A549 (cell line): ENCODE results near the gene ADK. TPM values are rescaled to one million over a fixed set of nuclear protein-coding genes. Genes with fewer than 3 reads are reported as not detected.

Experiments used
- ATAC-seq, 2 experiments: fragments of 200-7000 bp in 1 of 2; fragments of >200 bp in 1 of 2; cut with Nextera tagmentation in 1 of 2; cut with Tn5 transposase in 1 of 2; 3 replicates each; pipeline versions ENCODE4 v1.8.0 to v1.9.1; 2018 to 2020; ENCODE audit warnings: mild to moderate bottlenecking in 1 of 2, moderate library complexity in 1 of 2
- CTCF ChIA-PET: fragments of 300-600 bp; sonication (Branson Sonifier 250); formaldehyde crosslinking; extraction: SDS; loops from one replicate; lab custom pipeline; 2021; ENCODE audit warnings: antibody characterized with exemption, inconsistent platforms; lab: Yijun Ruan, JAX
- POLR2A ChIA-PET: fragments of 350-600 bp; formaldehyde crosslinking; extraction: SDS; loops from one replicate; lab custom pipeline; 2021; ENCODE audit warnings: antibody characterized with exemption, inconsistent platforms; lab: Yijun Ruan, JAX
- DNase-seq, 2 experiments: peaks; one replicate each; pipeline versions ENCODE4 v3.0.0 to v3.0.0-alpha.2; 2011 to 2016; ENCODE audit warnings: low read depth in 1 of 2, low spot score in 1 of 2
- FAIRE-seq: peaks from 2 replicates; lab custom pipeline; 2011; peaks lifted over from hg19 to GRCh38; lab: Jason Lieb, UNC
- H3K27ac ChIP-seq, 2 experiments: fragments of >200 bp; sonication (Bioruptor Twin); formaldehyde crosslinking; 3 replicates each; pipeline ENCODE4 v1.5.1; 2016 to 2017
- H3K4me1 ChIP-seq: fragments of >200 bp; sonication (Bioruptor Twin); formaldehyde crosslinking; 3 replicates; pipeline ENCODE4 v1.6.1; 2016
- H3K4me2 ChIP-seq: fragments of >200 bp; sonication (Bioruptor Twin); formaldehyde crosslinking; 3 replicates; pipeline ENCODE4 v1.6.1; 2016
- H3K4me3 ChIP-seq: fragments of >200 bp; sonication (Bioruptor Twin); formaldehyde crosslinking; 3 replicates; pipeline ENCODE4 v1.5.1; 2016
- H3K9me3 ChIP-seq: fragments of >200 bp; sonication (Bioruptor Twin); formaldehyde crosslinking; 3 replicates; pipeline ENCODE4 v1.6.1; 2016
- CBX2 ChIP-seq: fragments of 200-600 bp; sonication (generic); IDR thresholded peaks from 2 replicates; pipeline ENCODE4 v1.6.1; 2016; ENCODE audit warnings: low read depth, mild to moderate bottlenecking, borderline replicate concordance
- CEBPB ChIP-seq, 2 experiments: fragments of >200 bp in 1 of 2; sonication (Bioruptor Twin) in 1 of 2; formaldehyde crosslinking in 1 of 2; IDR thresholded peaks; 2 replicates each; pipeline ENCODE4 v1.6.1; 2012 to 2016
- CHD4 ChIP-seq: fragments of 200-600 bp; sonication (generic); IDR thresholded peaks from 2 replicates; pipeline ENCODE4 v1.6.1; 2016; ENCODE audit warnings: antibody characterized with exemption, mild to moderate bottlenecking, borderline replicate concordance
- ESRRA ChIP-seq: fragments of 150-350 bp; IDR thresholded peaks from 2 replicates; pipeline ENCODE4 v1.6.1; 2014; ENCODE audit warnings: mild to moderate bottlenecking, low read length, borderline replicate concordance
- FOSB ChIP-seq: fragments of 250-450 bp; sonication (Bioruptor Pico); IDR thresholded peaks from 2 replicates; pipeline ENCODE4 v1.5.0; 2020; ENCODE audit warnings: mild to moderate bottlenecking, moderate library complexity
- FOXS1 ChIP-seq: fragments of 250-450 bp; sonication (Bioruptor Pico); IDR thresholded peaks from 2 replicates; pipeline ENCODE4 v1.5.0; 2020; ENCODE audit warnings: mild to moderate bottlenecking, moderate library complexity
- GATA3 ChIP-seq: IDR thresholded peaks from 2 replicates; pipeline ENCODE4 v1.6.1; 2012; ENCODE audit warnings: borderline replicate concordance
- HEYL ChIP-seq: fragments of 250-450 bp; sonication (Bioruptor Pico); IDR thresholded peaks from 2 replicates; pipeline ENCODE4 v1.8.0; 2021; ENCODE audit warnings: mild to moderate bottlenecking, moderate library complexity
- HOXA7 ChIP-seq: fragments of 250-450 bp; sonication (Bioruptor Pico); IDR thresholded peaks from 2 replicates; pipeline ENCODE4 v1.5.0; 2020; ENCODE audit warnings: mild to moderate bottlenecking, moderate library complexity
- JUN ChIP-seq, 2 experiments: fragments of >200 bp; sonication (Bioruptor Twin); formaldehyde crosslinking; IDR thresholded peaks; 2 replicates in 1 of 2; 3 replicates in 1 of 2; pipeline ENCODE4 v1.6.1; 2016 to 2017
- MYC ChIP-seq: IDR thresholded peaks from 2 replicates; pipeline ENCODE4 v1.6.1; 2012; ENCODE audit warnings: mild to moderate bottlenecking, inconsistent platforms, low read length, improper control_type of control experiment, borderline replicate concordance
- RAD21 ChIP-seq, 2 experiments: fragments of >200 bp in 1 of 2; sonication (Bioruptor Twin) in 1 of 2; formaldehyde crosslinking in 1 of 2; IDR thresholded peaks in 1 of 2; conservative IDR thresholded peaks in 1 of 2; 2 replicates in 1 of 2; 3 replicates in 1 of 2; pipeline ENCODE4 v1.6.1; 2012 to 2018; ENCODE audit warnings: inconsistent platforms in 1 of 2
- SREBF2 ChIP-seq: fragments of 450-650 bp; IDR thresholded peaks from 2 replicates; pipeline ENCODE4 v1.6.1; 2014; ENCODE audit warnings: mild to moderate bottlenecking, moderate library complexity
- TFCP2L1 ChIP-seq: fragments of 250-450 bp; sonication (Bioruptor Pico); IDR thresholded peaks from 2 replicates; pipeline ENCODE4 v1.5.0; 2021; ENCODE audit warnings: mild to moderate bottlenecking
- USF2 ChIP-seq: fragments of 450-650 bp; IDR thresholded peaks from 2 replicates; pipeline ENCODE4 v1.6.1; 2014; ENCODE audit warnings: antibody characterized with exemption
- ZFP36 ChIP-seq: fragments of 450-650 bp; IDR thresholded peaks from 2 replicates; pipeline ENCODE4 v1.6.1; 2014; ENCODE audit warnings: borderline replicate concordance; ENCODE audit not compliant: partially characterized antibody
- ZNF302 ChIP-seq: fragments of 250-450 bp; sonication (Bioruptor Pico); IDR thresholded peaks from 2 replicates; pipeline ENCODE4 v1.9.0; 2021; ENCODE audit warnings: inconsistent platforms, mild to moderate bottlenecking, moderate library complexity
- ZSCAN20 ChIP-seq: fragments of 250-450 bp; sonication (Bioruptor Pico); IDR thresholded peaks from 2 replicates; pipeline ENCODE4 v1.8.0; 2022; ENCODE audit warnings: mild to moderate bottlenecking, moderate library complexity
- WGBS: methylation state at CpG from one replicate; pipeline ENCODE4 v1.1.6; 2017; ENCODE audit errors: missing lambda C conversion rate; 5-methylcytosine and 5-hydroxymethylcytosine counted together
- polyA plus RNA-seq, 4 experiments: library from polyadenylated mRNA; depleted of rRNA in 3 of 4; stranded (reverse); fragments of >200 nt; fragmentation: RNase III in 1 of 4; extraction: RNeasy Plus Mini Kit Qiagen cat#74134 plus additional on column Dnase treatment in 1 of 4; gene quantifications; 2 replicates in 3 of 4; 3 replicates in 1 of 4; pipeline ENCODE4 v1.2.3, GENCODE V29; 2011 to 2017
- TF ChIP-seq, protein P1 (sequence below): fragments of 200-600 bp; sonication (generic); IDR thresholded peaks from 2 replicates; pipeline ENCODE4 v1.6.1; 2016; ENCODE audit warnings: antibody characterized with exemption, mild to moderate bottlenecking, moderate library complexity
- TF ChIP-seq, protein P2 (sequence below): IDR thresholded peaks from 2 replicates; pipeline ENCODE4 v1.6.1; 2012

The ADK gene
- polyA plus RNA-seq, 2 of the 4 experiments (the other 2 are of a cell fraction): 35.8 to 40.7 TPM

- POLR2A ChIA-PET: no interaction called here
- FAIRE-seq: peak; percentile 92
- WGBS: 79% methylated on average over 3 of the region's 3 CpGs
Observed at GRCh38 chr10:74705358-74705980, 554.4 kb downstream of the ADK start.

DNA sequence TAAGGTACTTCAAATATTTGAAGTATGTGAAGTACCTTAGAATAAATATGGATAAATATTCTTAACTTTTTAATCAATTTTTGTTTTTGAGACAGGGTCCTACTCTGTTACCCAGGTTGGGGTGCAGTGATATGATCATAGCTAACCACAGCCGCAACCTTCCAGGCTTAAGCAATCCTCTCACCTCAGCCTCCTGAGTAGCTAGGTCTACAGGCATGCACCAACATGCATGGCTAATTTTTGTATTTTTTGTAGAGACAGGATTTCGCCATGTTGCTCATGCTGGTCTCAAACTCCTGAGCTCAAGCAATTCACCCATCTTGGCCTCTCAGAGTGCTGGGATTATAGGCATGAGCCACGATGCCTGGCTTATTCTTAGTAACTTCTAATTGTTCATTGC is 555.9 kb downstream of the ADK start:
- H3K27ac ChIP-seq: no peak overlapping the region
- no peaks in the 10 kb centered on the region for H3K4me1 ChIP-seq
- H3K4me3 ChIP-seq: no peak overlapping the region
- no peak for FAIRE-seq
- no peak overlapping the region for H3K4me2 ChIP-seq
- DNase-seq: no peak
- WGBS: 96% methylated on average over 3 of the region's 3 CpGs
- ChIA-PET POLR2A (no interaction called here), CTCF (no interaction called here)
- TF ChIP-seq RAD21 (conservative IDR thresholded peaks at IDR 0.05 in 1 of 2, IDR thresholded peaks at IDR 0.05 in 1 of 2): no peak
- TF ChIP-seq ESRRA: no peak
- no peak for TF ChIP-seq ZSCAN20 (CRISPR knock-in tag)
- TF ChIP-seq JUN (IDR thresholded peaks at IDR 0.05): no peak
- no peak for TF ChIP-seq ZNF302 (CRISPR knock-in tag)
- TF ChIP-seq USF2: no peak
- TF ChIP-seq HOXA7 (CRISPR knock-in tag): no peak
- no peak for TF ChIP-seq GATA3
- TF ChIP-seq FOXS1: no peak
- TF ChIP-seq HEYL (CRISPR knock-in tag): no peak
- TF ChIP-seq, protein P1, sequence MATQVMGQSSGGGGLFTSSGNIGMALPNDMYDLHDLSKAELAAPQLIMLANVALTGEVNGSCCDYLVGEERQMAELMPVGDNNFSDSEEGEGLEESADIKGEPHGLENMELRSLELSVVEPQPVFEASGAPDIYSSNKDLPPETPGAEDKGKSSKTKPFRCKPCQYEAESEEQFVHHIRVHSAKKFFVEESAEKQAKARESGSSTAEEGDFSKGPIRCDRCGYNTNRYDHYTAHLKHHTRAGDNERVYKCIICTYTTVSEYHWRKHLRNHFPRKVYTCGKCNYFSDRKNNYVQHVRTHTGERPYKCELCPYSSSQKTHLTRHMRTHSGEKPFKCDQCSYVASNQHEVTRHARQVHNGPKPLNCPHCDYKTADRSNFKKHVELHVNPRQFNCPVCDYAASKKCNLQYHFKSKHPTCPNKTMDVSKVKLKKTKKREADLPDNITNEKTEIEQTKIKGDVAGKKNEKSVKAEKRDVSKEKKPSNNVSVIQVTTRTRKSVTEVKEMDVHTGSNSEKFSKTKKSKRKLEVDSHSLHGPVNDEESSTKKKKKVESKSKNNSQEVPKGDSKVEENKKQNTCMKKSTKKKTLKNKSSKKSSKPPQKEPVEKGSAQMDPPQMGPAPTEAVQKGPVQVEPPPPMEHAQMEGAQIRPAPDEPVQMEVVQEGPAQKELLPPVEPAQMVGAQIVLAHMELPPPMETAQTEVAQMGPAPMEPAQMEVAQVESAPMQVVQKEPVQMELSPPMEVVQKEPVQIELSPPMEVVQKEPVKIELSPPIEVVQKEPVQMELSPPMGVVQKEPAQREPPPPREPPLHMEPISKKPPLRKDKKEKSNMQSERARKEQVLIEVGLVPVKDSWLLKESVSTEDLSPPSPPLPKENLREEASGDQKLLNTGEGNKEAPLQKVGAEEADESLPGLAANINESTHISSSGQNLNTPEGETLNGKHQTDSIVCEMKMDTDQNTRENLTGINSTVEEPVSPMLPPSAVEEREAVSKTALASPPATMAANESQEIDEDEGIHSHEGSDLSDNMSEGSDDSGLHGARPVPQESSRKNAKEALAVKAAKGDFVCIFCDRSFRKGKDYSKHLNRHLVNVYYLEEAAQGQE: no peak
- TF ChIP-seq, protein P2, sequence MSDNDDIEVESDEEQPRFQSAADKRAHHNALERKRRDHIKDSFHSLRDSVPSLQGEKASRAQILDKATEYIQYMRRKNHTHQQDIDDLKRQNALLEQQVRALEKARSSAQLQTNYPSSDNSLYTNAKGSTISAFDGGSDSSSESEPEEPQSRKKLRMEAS: no peak
- no peak for TF ChIP-seq TFCP2L1 (CRISPR knock-in tag)
- TF ChIP-seq FOSB (CRISPR knock-in tag): no peak
- TF ChIP-seq CEBPB (IDR thresholded peaks at IDR 0.05): no peak
- TF ChIP-seq CHD4: no peak
- TF ChIP-seq CBX2: no peak
- TF ChIP-seq, all 56 proteins: peak for 0
- H3K9me3 ChIP-seq: no peaks in the 10 kb centered on the region
- no peak for ATAC-seq

More at GRCh38 chr10:74705358-74705980, 554.4 kb downstream of the ADK start:
- H3K27ac ChIP-seq: no peak overlapping the region
- ATAC-seq: no peak
- H3K9me3 ChIP-seq: no peaks in the 10 kb centered on the region
- no peaks in the 10 kb centered on the region for H3K4me1 ChIP-seq
- H3K4me2 ChIP-seq: no peak overlapping the region
- CTCF ChIA-PET: interaction anchor here (0.6 kb wide), 1 partner anchor 128 kb away, joined by 3 read pairs; no protein-coding TSS in a partner anchor
- TF ChIP-seq RAD21 (conservative IDR thresholded peaks at IDR 0.05 in 1 of 2, IDR thresholded peaks at IDR 0.05 in 1 of 2) (no peak), ZFP36 (peak; percentile 40), MYC (no peak), CEBPB (IDR thresholded peaks at IDR 0.05) (no peak), SREBF2 (no peak)
- no peak for DNase-seq
- H3K4me3 ChIP-seq: no peak overlapping the region
